GM19468 (cell line): ENCODE measurements around the gene CFTR.
"Not testable (repeated sequence)": the region's sequence is repeated elsewhere in the genome, so short reads cannot be mapped to it uniquely, and the experiment has no call there.

ENCODE experiments used
- ATAC-seq: cut with Tn5 transposase; IDR thresholded peaks from one replicate; pipeline ENCODE4 v1.9.1; 2021; ENCODE audit warnings: mild to moderate bottlenecking, moderate library complexity, moderate number of reproducible peaks; ENCODE audit not compliant: unreplicated experiment; ENCODE audit errors: extremely low read depth

CFTR gene

DNA sequence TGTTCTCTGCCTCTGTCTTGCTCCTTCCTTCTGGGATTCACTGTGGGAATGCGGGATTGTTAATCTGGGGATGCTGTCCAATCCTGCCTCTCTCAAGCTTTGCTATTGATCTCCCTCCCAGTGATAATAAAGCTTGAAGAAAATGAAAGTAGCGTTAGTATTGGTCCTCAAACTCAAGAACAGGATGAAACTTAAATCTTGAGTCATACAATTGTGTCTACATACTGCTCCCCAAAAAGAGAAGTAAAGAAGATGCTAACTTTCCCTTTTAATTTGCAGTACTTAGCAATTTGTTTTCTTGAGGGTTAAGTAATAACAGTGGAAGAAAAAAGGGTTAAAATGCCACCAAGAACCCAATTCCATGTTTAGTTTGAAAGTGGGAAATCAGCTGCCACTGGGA lies 13.6 kb downstream of the CFTR start:
- no peak for ATAC-seq

DNA sequence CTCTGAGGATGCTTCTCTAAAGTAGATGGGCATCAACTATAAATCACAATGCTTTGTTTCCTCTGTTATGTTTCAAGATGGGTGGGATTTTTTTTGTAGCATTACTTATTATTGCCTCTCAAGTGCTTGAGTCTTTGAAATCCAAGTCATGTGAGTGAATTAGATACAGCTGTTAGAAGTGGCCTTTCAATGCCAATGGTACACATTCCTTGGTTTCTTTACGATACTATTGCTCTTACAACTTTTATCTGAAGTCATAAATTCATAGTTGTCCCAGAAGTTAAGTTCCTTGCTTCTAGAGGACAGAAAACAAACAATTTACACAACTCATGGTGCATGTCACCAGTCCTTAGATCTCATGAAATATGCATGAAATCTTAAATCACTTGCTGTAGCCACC lies 15.5 kb downstream of the CFTR start:
- no peak for ATAC-seq

DNA sequence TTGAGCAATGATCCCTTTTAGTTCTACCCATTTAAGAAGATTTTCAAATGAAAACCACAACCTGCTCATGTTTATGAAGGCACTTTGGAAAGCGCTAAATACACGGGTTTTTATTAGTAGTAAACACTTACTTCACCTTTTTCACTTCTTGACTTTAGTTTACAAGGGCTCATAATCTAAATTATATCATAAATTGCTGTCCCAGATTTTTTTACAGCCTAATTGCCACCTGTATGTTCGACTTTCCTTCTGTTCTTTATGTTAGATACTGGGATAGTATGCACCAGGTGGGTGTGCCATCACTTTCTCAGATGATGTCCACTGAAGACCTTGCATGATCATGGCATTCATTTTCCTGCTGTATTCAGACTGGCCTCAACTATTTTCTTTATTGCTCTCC lies 22.5 kb downstream of the CFTR start:
- ATAC-seq, result no peak

DNA sequence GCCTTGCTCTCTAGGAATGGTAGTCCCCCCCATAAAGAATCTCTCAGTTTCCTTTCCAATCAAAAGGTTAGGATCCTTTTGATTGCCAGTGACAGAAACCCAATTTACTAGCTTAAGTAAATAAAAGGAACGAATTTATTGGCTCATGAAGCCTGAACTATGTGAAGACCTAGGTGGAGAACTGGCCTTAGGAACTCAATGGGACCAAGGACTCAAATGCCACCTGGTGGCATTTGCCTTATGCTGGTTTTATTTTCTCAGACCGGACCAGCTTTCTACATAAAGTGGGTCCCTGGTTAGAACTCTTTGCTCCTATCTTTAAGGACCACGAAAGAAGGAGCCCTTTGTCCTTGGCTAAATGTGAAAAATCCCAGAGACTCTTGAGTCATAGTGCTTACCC lies 25.4 kb downstream of the CFTR start:
- no peak for ATAC-seq

DNA sequence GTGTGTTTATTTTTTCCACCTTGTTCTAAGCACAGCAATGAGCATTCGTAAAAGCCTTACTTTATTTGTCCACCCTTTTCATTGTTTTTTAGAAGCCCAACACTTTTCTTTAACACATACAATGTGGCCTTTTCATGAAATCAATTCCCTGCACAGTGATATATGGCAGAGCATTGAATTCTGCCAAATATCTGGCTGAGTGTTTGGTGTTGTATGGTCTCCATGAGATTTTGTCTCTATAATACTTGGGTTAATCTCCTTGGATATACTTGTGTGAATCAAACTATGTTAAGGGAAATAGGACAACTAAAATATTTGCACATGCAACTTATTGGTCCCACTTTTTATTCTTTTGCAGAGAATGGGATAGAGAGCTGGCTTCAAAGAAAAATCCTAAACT lies 28.9 kb downstream of the CFTR start:
- no peak for ATAC-seq

DNA sequence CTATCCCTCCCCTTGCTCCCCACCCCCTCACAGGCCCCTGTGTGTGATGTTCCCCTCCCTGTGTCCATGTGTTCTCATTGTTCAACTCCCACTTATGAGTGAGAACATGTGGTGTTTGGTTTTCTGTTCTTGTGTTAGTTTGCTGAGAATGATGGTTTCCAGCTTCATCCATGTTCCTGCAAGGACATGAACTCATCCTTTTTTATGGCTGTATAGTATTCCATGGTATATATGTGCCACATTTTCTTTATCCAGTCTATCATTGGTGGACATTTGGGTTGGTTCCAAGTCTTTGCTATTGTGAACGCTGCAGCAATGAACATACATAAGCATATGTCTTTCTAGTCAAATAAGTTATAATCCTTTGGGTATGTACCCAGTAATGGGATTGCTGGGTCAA lies 37.4 kb downstream of the CFTR start:
- not testable (repeated sequence) for ATAC-seq

DNA sequence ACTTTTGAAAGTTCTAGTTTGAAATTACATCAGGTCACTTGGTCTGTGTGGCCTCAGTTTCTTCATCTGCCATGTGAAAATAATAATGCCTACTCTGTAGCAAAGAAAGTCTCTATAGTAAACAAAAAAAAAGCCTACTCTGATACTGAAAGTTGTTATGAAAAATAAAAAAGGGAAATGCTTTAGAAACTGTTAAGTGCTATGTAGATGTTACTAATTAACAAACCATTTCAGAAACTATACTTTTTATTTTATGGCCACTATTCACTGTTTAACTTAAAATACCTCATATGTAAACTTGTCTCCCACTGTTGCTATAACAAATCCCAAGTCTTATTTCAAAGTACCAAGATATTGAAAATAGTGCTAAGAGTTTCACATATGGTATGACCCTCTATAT lies 50.6 kb downstream of the CFTR start:
- ATAC-seq, result no peak

DNA sequence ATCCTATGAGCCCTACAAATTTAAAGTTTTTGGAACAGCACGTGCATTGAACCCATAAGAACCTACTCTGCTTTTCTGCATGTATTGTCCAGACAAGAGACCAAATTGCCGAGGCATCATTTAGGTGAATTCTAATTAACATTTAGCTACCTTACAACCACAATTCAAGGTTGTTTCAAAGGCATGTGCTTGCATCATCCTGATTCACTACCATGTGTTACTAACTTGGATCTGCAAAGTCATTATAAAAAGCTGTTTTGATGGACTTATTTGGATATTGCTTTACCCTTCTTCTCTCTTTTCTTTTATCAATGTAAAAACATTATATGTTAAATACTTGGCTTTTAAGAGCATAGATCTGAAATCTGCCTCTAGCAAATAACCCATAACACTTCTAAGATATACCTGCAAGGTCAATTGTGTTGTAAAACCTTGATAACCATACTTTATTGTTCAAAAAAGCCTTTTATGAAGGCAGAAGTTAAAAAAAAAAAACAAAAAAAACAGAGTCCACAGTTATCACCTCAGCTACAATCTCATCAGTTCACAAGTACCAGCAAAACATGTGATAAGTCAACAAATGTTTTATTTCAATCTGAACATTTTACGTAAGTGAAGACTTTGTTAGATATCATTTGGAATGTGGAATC lies 51.9 kb downstream of the CFTR start:
- ATAC-seq, result no peak

DNA sequence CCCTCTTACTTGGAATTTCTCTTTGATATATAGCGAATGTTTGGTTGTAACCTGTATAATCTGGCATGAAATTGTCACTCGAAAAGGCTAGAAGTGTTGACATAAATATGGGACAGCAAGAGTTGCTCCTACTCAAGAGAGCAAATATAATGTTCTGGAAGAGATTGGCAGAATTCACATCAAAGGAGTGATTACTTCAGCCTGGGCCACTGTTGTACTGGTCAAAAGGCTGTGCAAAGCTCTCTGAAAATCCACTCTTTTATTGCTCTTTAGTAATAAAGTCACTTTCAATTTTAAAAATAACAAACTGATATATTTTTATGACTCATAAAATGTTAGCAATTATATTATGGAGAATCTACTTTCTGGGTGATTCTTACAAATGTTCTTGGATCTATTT lies 58.2 kb downstream of the CFTR start:
- no peak for ATAC-seq

DNA sequence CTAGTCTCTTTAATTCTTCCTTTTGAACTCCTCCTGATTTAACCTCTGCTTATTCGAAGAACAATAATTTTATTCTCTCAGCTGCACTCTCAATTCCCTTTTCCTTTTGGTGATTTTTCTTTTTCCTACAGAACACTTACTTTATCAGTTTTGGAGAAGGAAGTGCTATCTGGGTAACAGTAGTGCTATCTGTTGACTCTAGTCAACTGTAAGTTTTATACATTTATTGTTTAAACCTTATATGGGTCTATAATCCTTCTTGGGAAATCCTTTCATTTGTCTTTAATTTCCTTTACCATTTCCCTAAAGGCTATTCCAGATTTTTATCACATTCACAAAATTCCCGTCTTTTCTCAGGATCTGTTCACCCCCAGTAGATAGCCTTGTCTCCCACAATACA lies 64.2 kb downstream of the CFTR start:
- ATAC-seq, result no peak

DNA sequence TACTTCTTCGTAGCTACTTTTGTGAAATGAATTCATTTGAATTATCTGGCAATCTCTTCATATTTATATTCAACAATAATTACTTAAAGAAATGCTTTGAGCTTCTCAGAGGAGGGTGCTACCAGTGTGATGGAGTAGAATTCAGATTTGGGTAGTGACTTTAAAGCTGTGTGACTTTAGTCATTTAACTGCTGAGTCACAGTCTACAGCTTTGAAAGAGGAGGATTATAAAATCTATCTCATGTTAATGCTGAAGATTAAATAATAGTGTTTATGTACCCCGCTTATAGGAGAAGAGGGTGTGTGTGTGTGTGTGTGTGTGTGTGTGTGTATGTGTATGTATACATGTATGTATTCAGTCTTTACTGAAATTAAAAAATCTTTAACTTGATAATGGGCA lies 68.2 kb downstream of the CFTR start:
- ATAC-seq, result no peak

DNA sequence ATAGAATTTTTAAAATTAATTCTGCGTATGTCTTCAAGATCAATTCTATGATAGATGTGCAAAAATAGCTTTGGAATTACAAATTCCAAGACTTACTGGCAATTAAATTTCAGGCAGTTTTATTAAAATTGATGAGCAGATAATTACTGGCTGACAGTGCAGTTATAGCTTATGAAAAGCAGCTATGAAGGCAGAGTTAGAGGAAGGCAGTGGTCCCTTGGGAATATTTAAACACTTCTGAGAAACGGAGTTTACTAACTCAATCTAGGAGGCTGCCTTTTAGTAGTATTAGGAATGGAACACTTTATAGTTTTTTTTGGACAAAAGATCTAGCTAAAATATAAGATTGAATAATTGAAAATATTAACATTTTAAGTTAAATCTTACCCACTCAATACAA lies 70.8 kb downstream of the CFTR start:
- ATAC-seq, result no peak

DNA sequence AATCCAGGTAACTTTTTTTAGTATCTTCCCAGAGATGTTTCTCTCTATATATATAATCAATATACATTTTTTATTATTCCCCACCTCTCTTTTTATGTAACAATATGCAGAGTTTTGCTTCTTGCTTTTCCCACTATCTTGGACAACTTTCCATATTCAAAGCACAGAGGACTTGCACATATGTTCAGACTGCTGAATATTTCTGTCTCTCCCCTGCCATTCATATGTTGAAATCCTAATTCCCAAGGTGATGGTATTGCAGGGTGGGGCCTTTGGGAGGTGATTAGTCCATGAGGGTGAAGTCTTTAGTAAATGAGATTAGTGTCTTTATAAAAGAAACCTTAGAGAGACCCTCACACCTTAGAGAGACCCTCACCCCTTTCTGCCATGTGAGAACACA lies 72.8 kb downstream of the CFTR start:
- ATAC-seq, result no peak

DNA sequence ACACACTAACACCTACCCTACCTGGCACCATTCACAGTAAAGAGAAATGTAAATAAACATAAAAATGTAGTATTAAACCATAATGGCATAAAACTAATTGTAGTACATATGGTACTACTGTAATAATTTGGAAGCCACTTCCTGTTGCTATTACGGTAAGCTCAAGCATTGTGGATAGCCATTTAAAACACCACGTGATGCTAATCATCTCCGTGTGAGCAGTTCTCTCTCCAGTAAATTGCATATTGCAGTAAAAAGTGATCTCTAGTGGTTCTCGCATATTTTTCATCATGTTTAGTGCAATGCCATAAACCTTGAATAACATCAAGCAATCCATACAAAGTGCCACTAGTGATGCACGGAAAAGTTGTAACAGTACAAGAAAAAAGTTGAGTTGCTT lies 75.4 kb downstream of the CFTR start:
- ATAC-seq, result no peak

DNA sequence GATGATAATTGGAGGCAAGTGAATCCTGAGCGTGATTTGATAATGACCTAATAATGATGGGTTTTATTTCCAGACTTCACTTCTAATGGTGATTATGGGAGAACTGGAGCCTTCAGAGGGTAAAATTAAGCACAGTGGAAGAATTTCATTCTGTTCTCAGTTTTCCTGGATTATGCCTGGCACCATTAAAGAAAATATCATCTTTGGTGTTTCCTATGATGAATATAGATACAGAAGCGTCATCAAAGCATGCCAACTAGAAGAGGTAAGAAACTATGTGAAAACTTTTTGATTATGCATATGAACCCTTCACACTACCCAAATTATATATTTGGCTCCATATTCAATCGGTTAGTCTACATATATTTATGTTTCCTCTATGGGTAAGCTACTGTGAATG lies 79.6 kb downstream of the CFTR start:
- ATAC-seq, result no peak

DNA sequence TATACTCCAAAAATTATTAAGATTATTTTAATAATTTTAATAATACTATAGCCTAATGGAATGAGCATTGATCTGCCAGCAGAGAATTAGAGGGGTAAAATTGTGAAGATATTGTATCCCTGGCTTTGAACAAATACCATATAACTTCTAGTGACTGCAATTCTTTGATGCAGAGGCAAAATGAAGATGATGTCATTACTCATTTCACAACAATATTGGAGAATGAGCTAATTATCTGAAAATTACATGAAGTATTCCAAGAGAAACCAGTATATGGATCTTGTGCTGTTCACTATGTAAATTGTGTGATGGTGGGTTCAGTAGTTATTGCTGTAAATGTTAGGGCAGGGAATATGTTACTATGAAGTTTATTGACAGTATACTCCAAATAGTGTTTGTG lies 80.2 kb downstream of the CFTR start:
- ATAC-seq, result no peak

DNA sequence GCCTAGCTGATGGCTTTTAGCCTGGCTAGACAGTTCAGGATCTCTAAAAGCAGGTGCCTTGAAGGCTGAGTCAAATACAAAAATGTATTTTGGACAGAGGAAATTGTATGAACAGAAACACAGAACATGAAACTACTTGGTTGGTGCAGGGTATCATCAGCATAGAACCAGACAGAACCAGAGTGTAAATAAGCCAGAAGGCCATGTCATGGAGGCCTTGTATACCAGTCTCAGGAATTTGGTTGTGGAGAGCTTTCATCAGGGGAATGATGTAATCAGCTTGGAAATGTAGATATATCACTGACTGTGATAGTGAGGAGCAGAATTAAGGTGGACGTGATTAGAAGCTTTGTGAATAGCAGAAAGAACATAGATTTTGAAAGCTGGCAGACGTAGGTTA lies 82.9 kb downstream of the CFTR start:
- ATAC-seq, result no peak

DNA sequence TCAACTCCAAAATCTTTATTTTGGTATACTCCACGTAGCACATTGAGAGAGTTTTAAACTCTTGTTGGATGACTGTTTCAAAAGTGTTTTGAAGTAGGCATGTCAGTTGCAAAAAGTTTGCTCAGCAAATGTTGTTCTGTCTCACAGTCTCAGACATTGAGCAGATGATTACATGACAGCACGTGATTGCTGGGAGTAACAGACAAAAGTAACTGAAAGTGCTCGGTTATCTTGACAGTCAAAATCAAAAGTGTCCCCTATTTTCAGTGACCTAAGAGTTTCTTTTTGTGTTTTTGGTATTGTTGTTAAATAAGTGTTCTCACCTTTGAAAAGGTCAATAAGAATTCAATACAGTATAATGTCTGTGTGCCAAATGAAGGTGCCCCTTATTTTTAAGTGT lies 84.3 kb downstream of the CFTR start:
- ATAC-seq, result no peak

DNA sequence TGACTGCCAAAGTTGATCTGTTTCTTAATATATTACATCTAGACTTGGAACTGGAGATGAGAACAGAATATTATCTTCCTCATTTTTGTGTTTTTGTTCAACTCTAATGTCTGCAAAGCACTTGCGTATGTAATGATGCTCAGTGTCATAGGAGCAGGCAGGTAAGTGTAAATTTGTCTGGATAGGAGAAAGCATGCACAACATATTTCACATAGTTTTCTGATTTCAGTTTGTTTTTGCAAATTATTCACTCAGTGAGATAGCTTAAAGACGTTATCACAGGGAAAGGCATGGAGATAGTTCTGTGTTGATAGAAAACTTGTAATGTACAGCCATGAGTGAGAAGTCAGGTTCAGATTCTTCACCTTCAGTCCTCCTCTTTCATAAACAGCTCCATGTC lies 84.8 kb downstream of the CFTR start:
- no peak for ATAC-seq

DNA sequence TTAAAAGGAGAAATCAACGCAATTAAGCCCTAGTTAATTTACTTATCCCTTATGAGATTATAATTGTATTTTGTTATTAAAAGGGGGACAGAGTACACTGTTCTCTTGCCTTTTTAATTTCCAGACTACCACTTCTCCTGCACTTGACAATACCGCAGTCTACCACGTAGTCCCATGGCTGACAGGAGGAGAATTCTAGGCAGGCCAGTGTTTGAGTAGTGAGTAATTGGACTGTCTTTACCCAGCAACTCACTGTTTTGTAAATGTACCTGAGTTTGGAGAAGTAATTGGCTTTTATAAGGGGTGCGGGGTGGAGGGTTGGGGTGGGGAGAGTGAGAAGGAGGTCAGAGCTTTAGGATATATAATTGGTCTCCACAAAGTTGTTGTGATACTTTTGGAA lies 85.4 kb downstream of the CFTR start:
- no peak for ATAC-seq

DNA sequence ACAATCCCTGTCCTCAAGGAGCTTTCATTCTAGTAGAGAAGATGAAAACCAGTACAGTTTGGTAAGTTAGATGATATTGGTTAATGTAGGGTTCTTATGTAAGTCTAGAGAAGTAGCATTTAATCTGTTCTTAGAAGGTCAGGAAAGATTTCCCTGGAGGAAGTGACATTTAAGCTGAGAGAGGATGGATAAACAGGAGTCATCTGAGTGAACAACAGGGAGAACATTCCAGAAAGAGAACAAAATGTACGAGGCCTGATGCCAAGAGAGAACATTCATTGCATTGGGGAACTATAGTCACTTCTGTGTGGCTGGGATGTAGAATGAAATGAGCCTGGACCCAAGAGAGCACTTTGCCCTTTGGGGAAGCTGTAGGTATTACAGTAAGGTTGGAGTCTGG lies 88.0 kb downstream of the CFTR start:
- no peak for ATAC-seq

DNA sequence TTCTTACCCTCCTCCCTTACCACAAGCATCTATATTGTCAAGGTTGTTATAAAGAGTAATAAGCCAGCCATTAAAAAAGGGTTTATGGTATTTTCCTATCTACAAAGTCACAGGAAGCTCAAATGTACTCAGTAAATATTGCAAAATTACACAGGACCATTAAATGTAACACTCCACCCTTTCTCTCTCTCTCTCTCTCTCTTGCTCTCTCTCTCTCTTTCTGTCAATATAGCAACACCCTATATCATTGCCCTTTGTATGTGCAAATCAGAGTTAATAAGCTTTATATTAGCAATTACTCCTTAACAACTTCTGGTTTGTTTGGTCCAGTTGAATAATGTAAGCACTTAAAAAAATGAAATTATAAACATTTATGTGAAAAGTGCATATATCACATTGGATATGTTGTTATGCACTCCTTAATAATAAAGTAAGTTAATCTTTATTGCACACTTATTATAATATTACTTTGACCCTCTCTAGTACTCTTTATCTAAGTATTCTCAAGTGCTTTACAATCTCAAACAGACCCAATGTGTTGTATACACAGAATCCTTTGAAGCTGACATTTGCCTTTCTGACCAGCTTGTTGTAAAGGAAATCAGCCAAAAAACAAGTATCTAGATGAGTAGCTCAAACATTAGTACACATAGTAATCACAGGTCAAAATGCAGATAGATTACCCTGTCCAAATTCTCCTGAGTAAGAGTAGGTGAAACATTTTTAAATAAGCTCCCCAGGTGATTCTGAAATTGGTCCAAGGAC lies 93.2 kb downstream of the CFTR start:
- ATAC-seq, result no peak
